Measurements from ENCODE around the gene AHCY.

Gene AHCY

DNA sequence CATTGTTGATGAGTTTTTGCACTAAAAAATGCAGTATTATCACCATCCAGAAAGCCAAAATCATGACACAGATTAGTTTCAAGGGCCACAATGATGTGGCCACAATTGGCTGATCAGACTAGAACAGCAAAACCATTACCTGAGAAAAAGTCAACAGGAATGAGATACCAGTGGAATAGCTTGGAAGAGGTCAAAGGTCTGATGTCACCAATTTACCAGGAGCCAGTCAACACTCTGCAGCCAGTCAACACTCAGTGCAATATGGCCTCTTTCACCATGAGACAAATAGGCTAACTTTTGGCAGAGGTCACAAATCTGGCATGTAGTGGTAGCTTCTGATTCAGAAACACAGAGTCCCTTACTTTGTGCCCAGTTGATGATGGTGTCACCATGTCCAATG, 69.5 kb downstream of the AHCY start:
- no peak for DNase-seq (ENCODE audit: low read depth in 2 of 2)
- no peak overlapping the region for H3K4me3 ChIP-seq (replicated peaks in 1 of 2; ENCODE audit: low read depth in 2 of 2, low read length in 2 of 2)
- TF ChIP-seq, protein P1, sequence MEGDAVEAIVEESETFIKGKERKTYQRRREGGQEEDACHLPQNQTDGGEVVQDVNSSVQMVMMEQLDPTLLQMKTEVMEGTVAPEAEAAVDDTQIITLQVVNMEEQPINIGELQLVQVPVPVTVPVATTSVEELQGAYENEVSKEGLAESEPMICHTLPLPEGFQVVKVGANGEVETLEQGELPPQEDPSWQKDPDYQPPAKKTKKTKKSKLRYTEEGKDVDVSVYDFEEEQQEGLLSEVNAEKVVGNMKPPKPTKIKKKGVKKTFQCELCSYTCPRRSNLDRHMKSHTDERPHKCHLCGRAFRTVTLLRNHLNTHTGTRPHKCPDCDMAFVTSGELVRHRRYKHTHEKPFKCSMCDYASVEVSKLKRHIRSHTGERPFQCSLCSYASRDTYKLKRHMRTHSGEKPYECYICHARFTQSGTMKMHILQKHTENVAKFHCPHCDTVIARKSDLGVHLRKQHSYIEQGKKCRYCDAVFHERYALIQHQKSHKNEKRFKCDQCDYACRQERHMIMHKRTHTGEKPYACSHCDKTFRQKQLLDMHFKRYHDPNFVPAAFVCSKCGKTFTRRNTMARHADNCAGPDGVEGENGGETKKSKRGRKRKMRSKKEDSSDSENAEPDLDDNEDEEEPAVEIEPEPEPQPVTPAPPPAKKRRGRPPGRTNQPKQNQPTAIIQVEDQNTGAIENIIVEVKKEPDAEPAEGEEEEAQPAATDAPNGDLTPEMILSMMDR (IDR thresholded peaks at IDR 0.05; ENCODE audit: low read depth, low read length): no peak

DNA sequence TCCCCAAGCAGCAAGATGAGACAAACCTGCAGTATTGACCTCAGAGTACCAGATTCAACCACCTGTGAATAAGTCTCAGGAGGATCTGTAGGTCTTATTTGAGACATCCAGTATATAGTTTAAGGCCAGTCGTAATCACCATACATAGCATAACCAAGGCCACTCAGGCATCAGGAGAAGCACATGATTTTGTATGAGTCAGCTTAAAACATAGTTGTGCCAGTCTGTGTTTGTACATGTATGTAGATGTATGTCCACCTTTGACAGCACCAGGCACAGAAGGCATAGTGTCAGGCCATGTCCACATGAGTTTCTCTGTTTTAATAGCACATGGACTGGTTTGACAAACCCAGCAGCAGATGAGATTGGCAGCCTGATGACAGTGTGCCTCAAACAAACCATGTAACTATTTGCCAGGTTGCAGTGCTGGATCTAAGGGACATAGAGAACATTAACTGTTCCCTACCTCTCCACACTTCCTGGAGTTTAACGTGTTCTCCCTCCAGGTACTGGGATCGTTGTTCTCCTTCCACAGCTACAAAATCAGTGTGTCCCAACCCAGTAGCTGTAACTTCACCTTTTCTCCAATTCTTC, 70.6 kb downstream of the AHCY start:
- no peak for DNase-seq (ENCODE audit: low read depth in 2 of 2)
- no peak overlapping the region for H3K4me3 ChIP-seq (replicated peaks in 1 of 2; ENCODE audit: low read depth in 2 of 2, low read length in 2 of 2)
- TF ChIP-seq, protein P1 (IDR thresholded peaks at IDR 0.05; ENCODE audit: low read depth, low read length): no peak

DNA sequence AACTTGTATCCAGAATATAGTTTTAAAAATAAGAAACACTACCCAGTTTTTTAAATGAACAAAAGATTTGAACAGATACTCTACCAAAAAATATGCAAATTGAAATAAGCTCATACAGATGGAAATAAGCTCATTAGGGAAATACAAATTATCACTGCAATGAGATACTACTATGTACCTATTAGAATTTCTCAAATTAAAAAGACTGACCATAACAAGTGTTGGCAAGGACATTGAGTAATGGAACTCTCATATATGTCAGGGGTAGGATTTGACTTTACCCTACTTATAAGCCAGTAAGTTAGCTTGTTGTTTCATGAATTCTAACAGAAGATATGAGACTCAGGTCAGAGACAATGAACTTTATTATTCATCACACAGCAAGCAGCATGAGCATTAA, 71.5 kb downstream of the AHCY start:
- TF ChIP-seq, protein P1 (IDR thresholded peaks at IDR 0.05; ENCODE audit: low read depth, low read length): no peak
- no peak overlapping the region for H3K4me3 ChIP-seq (replicated peaks in 1 of 2; ENCODE audit: low read depth in 2 of 2, low read length in 2 of 2)
- DNase-seq (ENCODE audit: low read depth in 2 of 2): no peak
